IMR-90 (cell line): Measurements from ENCODE around the gene NKAIN2.

ENCODE experiments used
- CEBPB ChIP-seq: IDR thresholded peaks from 2 replicates; pipeline ENCODE4 v1.6.1; 2012; ENCODE audit warnings: low read depth, low read length, improper control_type of control experiment
- POLR2A ChIP-seq: IDR thresholded peaks from 2 replicates; pipeline ENCODE4 v1.6.1; 2012; ENCODE audit warnings: mild to moderate bottlenecking, low read depth, low read length
- TF ChIP-seq, protein P1 (sequence below): conservative IDR thresholded peaks from 2 replicates; pipeline ENCODE4 v1.5.1; 2012; ENCODE audit warnings: mild to moderate bottlenecking, low read depth, low read length, improper control_type of control experiment

DNA sequence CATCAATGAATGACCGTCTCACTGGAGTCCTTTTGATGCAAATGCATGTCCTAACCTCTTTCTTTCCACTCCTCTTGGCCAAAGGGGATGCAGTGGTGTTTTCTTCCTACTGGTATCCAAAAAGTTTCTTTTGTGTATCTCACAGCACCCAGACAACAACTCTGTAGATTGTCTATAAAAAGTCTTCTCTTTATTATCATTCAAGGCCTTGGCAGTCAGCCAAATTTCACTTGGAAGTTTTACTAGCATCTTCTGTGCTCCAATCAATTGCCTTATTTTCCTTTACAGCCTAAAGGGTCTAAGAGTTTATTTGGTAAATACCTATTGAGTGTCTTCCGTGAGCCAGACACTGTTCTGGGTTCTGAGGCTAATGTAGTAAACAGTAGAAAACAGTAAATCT lies 1008.4 kb downstream of the NKAIN2 start:
- TF ChIP-seq CEBPB (no peak), POLR2A (no peak)
- TF ChIP-seq, protein P1, sequence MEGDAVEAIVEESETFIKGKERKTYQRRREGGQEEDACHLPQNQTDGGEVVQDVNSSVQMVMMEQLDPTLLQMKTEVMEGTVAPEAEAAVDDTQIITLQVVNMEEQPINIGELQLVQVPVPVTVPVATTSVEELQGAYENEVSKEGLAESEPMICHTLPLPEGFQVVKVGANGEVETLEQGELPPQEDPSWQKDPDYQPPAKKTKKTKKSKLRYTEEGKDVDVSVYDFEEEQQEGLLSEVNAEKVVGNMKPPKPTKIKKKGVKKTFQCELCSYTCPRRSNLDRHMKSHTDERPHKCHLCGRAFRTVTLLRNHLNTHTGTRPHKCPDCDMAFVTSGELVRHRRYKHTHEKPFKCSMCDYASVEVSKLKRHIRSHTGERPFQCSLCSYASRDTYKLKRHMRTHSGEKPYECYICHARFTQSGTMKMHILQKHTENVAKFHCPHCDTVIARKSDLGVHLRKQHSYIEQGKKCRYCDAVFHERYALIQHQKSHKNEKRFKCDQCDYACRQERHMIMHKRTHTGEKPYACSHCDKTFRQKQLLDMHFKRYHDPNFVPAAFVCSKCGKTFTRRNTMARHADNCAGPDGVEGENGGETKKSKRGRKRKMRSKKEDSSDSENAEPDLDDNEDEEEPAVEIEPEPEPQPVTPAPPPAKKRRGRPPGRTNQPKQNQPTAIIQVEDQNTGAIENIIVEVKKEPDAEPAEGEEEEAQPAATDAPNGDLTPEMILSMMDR: no peak
